Cardiac septum (tissue), 1 donor: Measurements from ENCODE around the gene ERVFRD-1. TPM values are rescaled to one million over a fixed set of nuclear protein-coding genes. Genes with fewer than 3 reads are reported as not detected.
"Not testable (repeated sequence)": the region's sequence is repeated elsewhere in the genome, so short reads cannot be mapped to it uniquely, and the experiment has no call there.

Experiments used
- DNase-seq: peaks from one replicate; pipeline ENCODE4 v3.0.0-alpha.2; 2020; ENCODE audit warnings: low spot score
- intact Hi-C: fragments of 100-400 bp; cut with DNase I; formaldehyde crosslinking; loops from one replicate; pipeline ENCODE4 v1.14.0; 2022
- total RNA-seq: library from RNA; stranded (reverse); fragmentation: NEBNext Ultra II Directional; extraction: Animal tissue kit (Norgen Biotek cat#: 25700); gene quantifications from one replicate; pipeline ENCODE4 v1.2.1, GENCODE V29; 2021
- donor health status: DM: no; HTN: no; CAD: no.

ERVFRD-1 gene
- total RNA-seq, 1 donor from 2014 or later, result not detected

- DNase-seq, result peak; percentile 99
- intact Hi-C loops, result no loop called here
These were observed 17.7 kb downstream of the ERVFRD-1 start, which contains the start of gene SMIM13 for GRCh38 chr6:11093626-11094410. TSS of gene SMIM13 (plus strand) at chr6:11093834. CDS start at chr6:11094314, 480 bp downstream.

GRCh38 chr6:11093376-11093625, 18.2 kb downstream of the ERVFRD-1 start:
- no peak for DNase-seq
- intact Hi-C loops, result no loop called here

DNA sequence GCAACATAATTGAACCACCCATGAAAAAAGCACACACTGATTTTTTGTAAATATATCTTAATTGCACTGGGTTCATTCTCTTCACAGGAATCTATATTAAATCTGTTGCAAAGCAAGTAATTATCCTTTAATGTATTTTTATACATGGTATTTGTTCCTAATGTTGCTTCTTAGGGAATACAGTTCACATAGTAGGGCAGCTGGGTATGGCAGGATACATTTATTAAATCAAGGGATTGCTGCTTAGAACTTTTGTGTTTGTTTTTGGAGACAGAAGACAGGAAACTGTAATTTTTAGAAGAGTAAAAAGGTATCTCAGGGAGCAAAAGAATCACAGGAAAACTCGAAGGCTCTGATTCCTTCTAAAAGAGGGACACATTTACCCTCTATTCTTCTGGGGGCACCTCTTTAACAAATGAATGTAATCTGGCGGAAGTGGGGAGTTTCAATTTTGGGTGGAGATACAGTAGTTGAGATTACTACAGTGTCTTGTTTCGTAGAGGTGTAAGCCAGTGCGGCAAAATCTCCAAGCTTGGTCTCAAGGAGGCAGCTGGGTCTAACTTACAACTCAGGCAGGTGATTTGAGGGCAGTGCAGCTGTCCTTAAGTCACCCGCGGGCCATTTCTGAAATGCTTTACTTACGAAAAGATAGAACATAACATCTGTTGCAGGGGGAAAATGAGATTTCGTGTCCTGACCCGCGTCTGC, 18.7 kb downstream of the ERVFRD-1 start:
- no peak for DNase-seq
- intact Hi-C loops, result no loop called here

- DNase-seq, intact Hi-C loops: not testable (repeated sequence)
These were observed 20.4 kb downstream of the ERVFRD-1 start for GRCh38 chr6:11091141-11091540.

DNA sequence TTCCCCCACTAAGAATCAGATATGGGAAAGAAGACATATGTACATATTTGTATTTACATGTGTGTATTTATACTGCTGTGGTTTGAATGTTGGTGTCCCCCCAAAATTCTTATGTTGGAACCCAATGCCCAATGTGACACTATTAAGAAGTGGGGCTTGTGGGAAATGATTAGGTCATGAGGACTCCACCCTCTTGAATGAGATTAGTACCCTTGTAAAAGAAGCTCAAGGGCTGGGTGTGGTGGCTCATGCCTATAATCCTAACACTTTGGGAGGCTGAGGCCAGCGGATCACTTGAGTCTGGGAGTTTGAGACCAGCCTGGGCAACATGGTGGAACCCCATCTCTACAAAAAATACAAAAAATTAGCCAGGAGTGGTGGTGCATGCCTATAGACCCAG, 21.8 kb downstream of the ERVFRD-1 start:
- DNase-seq, result no peak
- intact Hi-C loops, result no loop called here

DNA sequence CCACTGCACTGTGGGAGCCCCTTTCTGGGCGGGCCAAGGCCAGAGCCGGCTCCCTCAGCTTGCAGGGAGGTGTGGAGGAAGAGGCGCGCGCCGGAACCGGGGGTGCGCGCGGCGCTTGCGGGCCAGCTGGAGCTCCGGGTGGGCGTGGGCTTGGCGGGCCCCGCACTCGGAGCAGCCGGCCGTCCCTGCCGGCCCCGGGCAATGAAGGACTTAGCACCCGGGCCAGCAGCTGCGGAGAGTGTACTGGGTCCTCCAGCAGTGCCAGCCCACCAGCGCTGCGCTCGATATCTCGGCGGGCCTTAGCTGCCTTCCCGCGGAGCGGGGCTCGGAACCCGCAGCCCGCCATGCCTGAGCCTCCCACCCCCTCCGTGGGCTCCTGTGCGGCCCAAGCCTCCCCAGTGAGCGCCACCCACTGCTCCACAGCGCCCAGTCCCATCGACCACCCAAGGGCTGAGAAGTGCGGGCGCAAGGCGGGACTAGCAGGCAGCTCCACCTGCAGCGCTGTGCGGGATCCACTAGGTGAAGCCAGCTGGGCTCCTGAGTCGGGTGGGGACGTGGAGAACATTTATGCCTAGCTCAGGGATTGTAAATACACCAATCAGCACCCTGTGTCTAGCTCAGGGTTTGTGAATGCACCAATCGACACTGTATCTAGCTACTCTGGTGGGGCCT, 24.2 kb downstream of the ERVFRD-1 start:
- DNase-seq, intact Hi-C loops: not testable (repeated sequence)

GRCh38 chr6:11085758-11086435, 25.6 kb downstream of the ERVFRD-1 start:
- intact Hi-C loops, result no loop called here
- DNase-seq, result no peak

- intact Hi-C loops, result no loop called here
- no peak for DNase-seq
These were observed 27.6 kb downstream of the ERVFRD-1 start for GRCh38 chr6:11083956-11084355.

DNA sequence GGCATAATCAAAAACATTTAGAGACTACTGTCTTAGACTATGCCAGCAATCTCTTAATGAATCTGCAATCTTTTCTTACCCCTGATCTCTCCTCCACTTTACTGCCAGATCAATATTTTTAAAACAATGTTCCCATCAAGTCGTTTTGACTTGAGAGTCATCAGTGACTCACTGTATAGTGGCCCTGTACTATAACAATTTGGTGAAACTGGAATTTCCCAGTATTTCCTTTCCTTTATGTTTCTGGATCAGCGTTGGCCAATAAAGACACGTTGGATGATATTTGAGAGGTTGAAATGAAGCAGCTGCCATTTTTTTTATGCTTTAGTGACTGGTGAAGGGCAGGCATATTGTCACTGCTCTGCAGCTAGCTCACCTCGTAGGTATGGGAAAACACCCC, 28.0 kb downstream of the ERVFRD-1 start:
- intact Hi-C loops, result no loop called here
- no peak for DNase-seq

DNA sequence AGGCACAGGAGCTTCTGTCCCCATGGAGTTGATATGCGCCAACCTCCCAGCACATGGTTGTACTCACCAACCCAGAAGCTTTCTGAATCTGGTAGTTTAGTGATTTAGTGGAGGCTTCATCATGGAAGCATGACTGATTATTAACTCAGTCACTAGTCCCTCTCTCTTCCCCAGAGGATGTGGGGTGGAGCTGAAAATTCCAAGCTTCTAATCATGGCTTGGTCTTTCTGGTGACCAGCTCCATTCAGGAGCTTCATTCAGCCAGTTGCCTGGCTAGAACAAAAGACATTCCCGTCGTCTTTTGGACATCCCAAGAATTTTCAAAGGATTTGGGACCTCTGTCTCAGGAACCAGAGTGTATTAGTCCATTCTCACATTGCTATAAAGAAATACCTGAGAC, 31.2 kb downstream of the ERVFRD-1 start:
- intact Hi-C loops, result no loop called here
- no peak for DNase-seq

DNA sequence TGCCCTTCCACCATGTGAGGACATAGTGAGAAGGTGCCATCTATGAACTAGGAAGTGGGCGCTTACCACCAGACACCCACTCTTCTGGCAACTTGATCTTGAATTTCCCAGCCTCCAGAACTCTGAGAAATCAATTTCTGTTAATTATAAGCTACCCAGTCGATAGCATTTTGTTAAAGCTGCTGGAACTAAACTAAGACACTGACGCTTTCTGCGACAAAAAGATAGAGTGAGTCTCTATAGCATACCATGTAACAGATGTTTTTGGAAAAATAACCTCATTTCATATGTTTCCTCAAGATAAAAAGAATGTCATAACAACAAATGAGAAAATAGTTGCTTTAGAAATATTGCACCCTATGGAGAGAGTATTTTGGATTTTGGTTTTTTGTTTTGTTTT, 33.3 kb downstream of the ERVFRD-1 start:
- intact Hi-C loops, result loop anchor here (10.0 kb wide), 1 partner anchor 603 kb away; no protein-coding TSS in a partner anchor
- no peak for DNase-seq

DNA sequence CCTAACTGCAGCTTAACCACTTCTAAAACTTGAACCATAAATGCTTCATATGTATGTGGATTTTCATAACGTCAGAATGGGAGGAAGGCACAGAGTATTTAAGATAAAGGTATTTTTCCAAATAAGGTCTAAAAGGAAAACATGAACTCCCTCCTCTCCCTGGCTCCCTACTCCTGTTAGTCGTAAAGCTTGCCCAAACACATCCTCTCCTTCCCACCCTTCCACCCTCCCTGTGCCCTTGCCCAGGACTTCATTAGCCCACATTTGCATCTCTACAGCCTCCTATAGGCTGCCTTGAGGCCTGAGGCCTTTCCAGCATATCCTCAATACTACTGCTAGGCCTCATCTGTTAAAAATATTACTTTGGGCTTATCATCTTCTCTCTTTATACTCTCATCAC, 35.0 kb downstream of the ERVFRD-1 start:
- DNase-seq, result no peak
- intact Hi-C loops, result loop anchor here (10.0 kb wide), 1 partner anchor 602 kb away; no protein-coding TSS in a partner anchor

- intact Hi-C loops, result loop anchor here (10.0 kb wide), 1 partner anchor 597 kb away; no protein-coding TSS in a partner anchor
- no peak for DNase-seq
These were observed 39.4 kb downstream of the ERVFRD-1 start for GRCh38 chr6:11072101-11072500.

DNA sequence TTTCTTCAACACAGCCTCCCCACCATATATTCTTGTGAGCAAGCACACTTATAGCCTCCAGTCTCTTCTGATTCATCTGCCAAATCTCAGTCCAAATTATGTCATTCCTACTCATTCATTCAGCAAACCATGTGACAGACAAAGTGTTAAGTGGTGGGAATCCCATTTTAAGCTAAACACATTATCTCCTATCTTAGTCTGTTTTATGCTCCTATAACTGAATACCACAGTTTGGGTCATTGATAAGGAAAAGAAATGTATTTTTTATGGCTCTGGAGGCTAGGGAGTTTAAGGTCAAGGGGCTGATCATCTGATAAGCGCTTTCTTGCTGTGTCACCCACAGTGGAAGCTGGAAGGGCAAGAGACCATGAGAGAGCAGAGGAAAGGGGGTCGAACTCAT, 41.8 kb downstream of the ERVFRD-1 start:
- DNase-seq, result no peak
- intact Hi-C loops, result loop anchor here (10.0 kb wide), 1 partner anchor 595 kb away; no protein-coding TSS in a partner anchor

- DNase-seq, result no peak
- intact Hi-C loops, result loop anchor here (2.0 kb wide), 1 partner anchor 113 kb away; no protein-coding TSS in a partner anchor
These were observed 44.2 kb downstream of the ERVFRD-1 start for GRCh38 chr6:11067348-11067747.

GRCh38 chr6:11066505-11067347, 44.8 kb downstream of the ERVFRD-1 start:
- intact Hi-C loops, result loop anchor here (2.0 kb wide), 1 partner anchor 112 kb away; no protein-coding TSS in a partner anchor
- no peak for DNase-seq

- intact Hi-C loops, result loop anchor here (2.0 kb wide), 1 partner anchor 111 kb away; no protein-coding TSS in a partner anchor
- DNase-seq, result no peak
These were observed 45.9 kb downstream of the ERVFRD-1 start for GRCh38 chr6:11065436-11066202.

- intact Hi-C loops, result no loop called here
- no peak for DNase-seq
These were observed 46.7 kb downstream of the ERVFRD-1 start for GRCh38 chr6:11064836-11065235.
